ENCODE measurements around the gene SAP30BP.

- TF ChIP-seq POLR2A (IDR thresholded peaks at IDR 0.05; ENCODE audit: control extremely low read depth in 1 of 2, low read depth in 2 of 2, low read length in 2 of 2) (no peak), PHF8 (conservative IDR thresholded peaks at IDR 0.05; ENCODE audit: low read depth, low read length) (no peak), HDAC6 (IDR thresholded peaks at IDR 0.05; ENCODE audit: low read depth, low read length) (no peak), JUN (IDR thresholded peaks at IDR 0.05; ENCODE audit: low read depth, low read length) (no peak), GTF2F1 (IDR thresholded peaks at IDR 0.05; ENCODE audit: borderline replicate concordance, low read depth, low read length) (no peak), NANOG (IDR thresholded peaks at IDR 0.05; ENCODE audit: insufficient read depth, low read depth, low read length, poor library complexity, severe bottlenecking) (no peak), JUND (IDR thresholded peaks at IDR 0.05; ENCODE audit: low read length) (no peak), CEBPB (IDR thresholded peaks at IDR 0.05; ENCODE audit: low read depth, low read length) (no peak), RFX5 (IDR thresholded peaks at IDR 0.05; ENCODE audit: borderline replicate concordance, low read depth, low read length) (no peak), CTCF (IDR thresholded peaks at IDR 0.05; ENCODE audit: control extremely low read depth in 1 of 3, insufficient read depth in 1 of 3, low read depth in 1 of 3, low read length in 3 of 3) (no peak)
Measured at GRCh38 chr17:75658237-75658636, 8.9 kb upstream of the SAP30BP start.

All from H1 (cell line).